IPS-11a (cell line): ENCODE results near the gene DGKI.
A peak's percentile ranks its signal among the peaks of the same experiment; 100 is the strongest.

ENCODE experiments used
- H3K4me3 ChIP-seq: one replicate; pipeline ENCODE4 v1.5.1; 2013; ENCODE audit warnings: low read depth, low read length, control low read depth

DGKI gene

GRCh38 chr7:137386966-137387365 lies 459.8 kb downstream of the DGKI start:
- no peak overlapping the region for H3K4me3 ChIP-seq

- H3K4me3 ChIP-seq, result no peak overlapping the region
Measured at GRCh38 chr7:137381045-137381444, 465.7 kb downstream of the DGKI start.

DNA sequence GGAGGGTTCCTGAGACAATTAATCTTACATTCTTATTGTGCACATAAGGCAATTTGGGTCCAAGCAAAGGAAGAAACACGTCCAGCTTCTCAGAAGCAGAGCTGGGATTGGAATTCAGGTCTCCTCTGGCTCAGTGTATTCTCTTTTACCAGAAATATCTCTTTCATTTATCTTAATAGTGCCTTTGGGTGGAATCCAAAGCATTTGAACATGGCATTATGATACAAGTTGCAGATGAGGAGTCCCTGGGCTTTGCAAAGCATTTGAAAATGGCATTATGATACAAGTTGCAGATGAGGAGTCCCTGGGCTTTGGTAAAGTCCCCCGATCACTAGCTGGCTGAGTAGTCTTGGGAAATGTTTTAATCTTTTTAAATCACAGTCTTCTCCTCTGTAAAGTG lies 473.3 kb downstream of the DGKI start:
- H3K4me3 ChIP-seq, result no peak overlapping the region

GRCh38 chr7:137371616-137372015 lies 475.2 kb downstream of the DGKI start:
- H3K4me3 ChIP-seq, result no peak overlapping the region

- no peak overlapping the region for H3K4me3 ChIP-seq
Measured at GRCh38 chr7:137366995-137367394, 479.8 kb downstream of the DGKI start.

GRCh38 chr7:137363683-137364082 lies 483.1 kb downstream of the DGKI start:
- H3K4me3 ChIP-seq, result no peak overlapping the region

DNA sequence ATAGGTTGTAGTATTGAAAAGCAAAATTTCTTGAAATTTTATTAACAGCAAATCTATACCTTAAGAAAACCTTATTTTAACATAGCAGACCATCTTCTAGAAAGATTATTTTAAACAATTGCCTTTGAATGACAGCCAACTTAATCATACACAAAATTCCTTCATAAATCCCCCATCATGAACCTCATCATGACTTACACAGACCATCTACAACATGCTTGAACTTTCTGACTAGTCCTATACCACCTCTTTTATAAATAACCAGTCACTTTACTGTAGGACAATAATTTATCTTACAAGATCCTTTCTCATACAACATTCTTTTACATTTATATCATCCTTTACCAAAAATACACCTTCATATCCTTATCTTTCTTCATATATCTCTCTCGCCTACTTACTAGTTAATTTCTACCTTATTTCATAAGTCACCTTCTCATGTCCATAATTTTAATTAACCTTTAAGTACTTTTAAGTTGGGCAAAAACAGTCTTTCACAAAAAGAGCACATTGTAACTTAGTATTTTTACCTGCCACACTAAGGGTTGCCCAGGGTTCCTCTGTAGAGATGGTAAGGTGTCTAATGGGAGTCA lies 486.6 kb downstream of the DGKI start:
- H3K4me3 ChIP-seq, result no peak overlapping the region

- no peak overlapping the region for H3K4me3 ChIP-seq
Measured at GRCh38 chr7:137354961-137355360, 491.8 kb downstream of the DGKI start.

DNA sequence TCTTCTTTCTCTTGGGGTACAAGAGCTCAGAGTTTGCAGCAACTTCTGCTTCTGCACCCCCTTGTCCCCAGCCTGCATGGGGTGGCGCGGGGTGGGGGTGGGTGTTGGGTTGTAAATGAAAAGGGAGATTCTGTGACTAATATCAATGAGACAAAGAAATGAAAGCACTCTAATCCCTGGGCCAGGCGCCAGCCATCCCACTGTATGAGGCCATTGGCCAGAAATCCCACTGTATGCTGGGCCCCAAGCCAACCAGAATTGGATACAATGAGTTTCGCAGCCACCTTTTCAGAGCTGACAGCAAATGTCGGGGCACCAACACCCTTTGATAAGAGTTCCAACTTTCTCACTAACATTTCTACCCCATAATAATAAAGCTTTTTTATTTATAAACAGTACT lies 492.4 kb downstream of the DGKI start:
- H3K4me3 ChIP-seq, result no peak overlapping the region

- H3K4me3 ChIP-seq, result no peak overlapping the region
Measured at GRCh38 chr7:137351941-137352340, 494.8 kb downstream of the DGKI start.

- no peak overlapping the region for H3K4me3 ChIP-seq
Measured at GRCh38 chr7:137345799-137346449, 500.9 kb downstream of the DGKI start.

GRCh38 chr7:137343281-137343841 lies 503.4 kb downstream of the DGKI start, which contains the start of gene PTN:
TSS of gene PTN (minus strand) at chr7:137343733. CDS start at chr7:137254973, 88,760 bp downstream.
- H3K4me3 ChIP-seq, result peak within 1 kb of the TSS; percentile 63

DNA sequence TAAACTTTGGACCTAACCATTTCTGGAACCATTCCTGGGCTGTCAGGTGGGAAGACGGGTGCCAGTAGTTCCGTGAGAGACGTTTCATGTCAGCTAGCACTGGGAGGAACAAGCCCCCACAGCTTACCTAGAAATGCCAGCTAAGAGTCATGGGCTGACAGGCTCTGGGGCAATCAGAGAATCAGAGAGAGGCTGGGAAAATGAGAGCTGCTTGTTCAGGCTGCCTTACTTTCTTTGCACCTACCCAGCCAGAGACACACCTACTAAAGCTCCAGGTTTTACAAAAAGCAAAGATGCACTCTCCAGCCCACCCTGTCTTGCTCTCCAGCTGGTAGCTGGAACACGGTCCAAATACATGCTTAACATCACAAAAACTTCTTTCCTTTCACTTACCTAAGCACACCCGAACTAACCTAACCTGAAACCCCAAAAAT lies 503.9 kb downstream of the DGKI start:
- H3K4me3 ChIP-seq, result peak overlapping the region; percentile 63

DNA sequence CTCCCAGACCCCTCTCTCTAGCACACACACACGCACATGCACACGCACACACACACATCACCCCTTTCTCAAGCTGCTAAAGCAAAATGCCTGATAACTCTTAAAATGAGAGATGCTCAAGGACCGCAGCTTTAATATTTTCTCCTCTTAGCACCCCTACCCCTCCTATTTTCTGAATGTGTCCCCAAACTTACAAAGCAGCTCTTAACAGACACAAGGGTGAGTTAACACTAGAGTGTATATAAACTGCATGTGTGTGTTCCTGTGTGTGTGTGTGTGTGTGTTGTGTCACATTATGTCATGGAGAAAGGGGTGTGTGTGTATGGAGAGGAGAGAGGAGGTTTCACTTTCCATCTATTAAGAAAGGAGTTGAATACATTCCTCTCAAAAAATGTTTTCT lies 504.5 kb downstream of the DGKI start:
- H3K4me3 ChIP-seq, result peak overlapping the region; percentile 63

- H3K4me3 ChIP-seq, result no peak overlapping the region
Measured at GRCh38 chr7:137337902-137338301, 508.9 kb downstream of the DGKI start.

GRCh38 chr7:137335814-137336213 lies 511.0 kb downstream of the DGKI start:
- no peak overlapping the region for H3K4me3 ChIP-seq

GRCh38 chr7:137331378-137331777 lies 515.4 kb downstream of the DGKI start:
- H3K4me3 ChIP-seq, result no peak overlapping the region
